NCI-H510A (cell line): ENCODE data around the gene SPATA31E1.
"Not testable (repeated sequence)": the region's sequence is repeated elsewhere in the genome, so short reads cannot be mapped to it uniquely, and the experiment has no call there.

ENCODE experiments used
- DNase-seq: peaks from one replicate; lab custom pipeline; 2025; lab: John Stamatoyannopoulos, UW

SPATA31E1 gene

GRCh38 chr9:87886210-87886932 lies 3.7 kb downstream of the SPATA31E1 start:
- no peak for DNase-seq

GRCh38 chr9:87886933-87887505 lies 4.3 kb downstream of the SPATA31E1 start:
- DNase-seq: no peak

- DNase-seq: no peak
These were observed 5.2 kb downstream of the SPATA31E1 start for GRCh38 chr9:87887661-87888480.

DNA sequence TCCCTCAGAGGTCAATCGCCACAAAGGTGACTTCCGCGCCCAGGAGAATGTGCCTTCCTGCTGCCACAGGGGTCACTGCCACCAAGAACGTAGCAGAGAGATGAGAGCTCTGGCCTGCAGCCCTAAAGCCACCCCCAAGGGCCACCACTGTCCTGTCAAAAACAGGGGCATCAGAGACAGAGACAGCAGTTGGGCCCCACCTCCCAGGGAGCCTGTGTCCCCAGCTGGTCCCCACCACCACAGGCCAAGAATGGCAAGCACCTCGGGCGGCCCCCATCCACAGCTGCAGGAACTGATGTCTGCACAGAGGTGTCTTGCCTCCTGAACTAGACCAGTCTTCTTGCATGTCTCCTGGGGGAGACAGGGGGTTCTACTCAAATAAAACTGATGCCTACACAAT lies 5.8 kb downstream of the SPATA31E1 start:
- DNase-seq: no peak

DNA sequence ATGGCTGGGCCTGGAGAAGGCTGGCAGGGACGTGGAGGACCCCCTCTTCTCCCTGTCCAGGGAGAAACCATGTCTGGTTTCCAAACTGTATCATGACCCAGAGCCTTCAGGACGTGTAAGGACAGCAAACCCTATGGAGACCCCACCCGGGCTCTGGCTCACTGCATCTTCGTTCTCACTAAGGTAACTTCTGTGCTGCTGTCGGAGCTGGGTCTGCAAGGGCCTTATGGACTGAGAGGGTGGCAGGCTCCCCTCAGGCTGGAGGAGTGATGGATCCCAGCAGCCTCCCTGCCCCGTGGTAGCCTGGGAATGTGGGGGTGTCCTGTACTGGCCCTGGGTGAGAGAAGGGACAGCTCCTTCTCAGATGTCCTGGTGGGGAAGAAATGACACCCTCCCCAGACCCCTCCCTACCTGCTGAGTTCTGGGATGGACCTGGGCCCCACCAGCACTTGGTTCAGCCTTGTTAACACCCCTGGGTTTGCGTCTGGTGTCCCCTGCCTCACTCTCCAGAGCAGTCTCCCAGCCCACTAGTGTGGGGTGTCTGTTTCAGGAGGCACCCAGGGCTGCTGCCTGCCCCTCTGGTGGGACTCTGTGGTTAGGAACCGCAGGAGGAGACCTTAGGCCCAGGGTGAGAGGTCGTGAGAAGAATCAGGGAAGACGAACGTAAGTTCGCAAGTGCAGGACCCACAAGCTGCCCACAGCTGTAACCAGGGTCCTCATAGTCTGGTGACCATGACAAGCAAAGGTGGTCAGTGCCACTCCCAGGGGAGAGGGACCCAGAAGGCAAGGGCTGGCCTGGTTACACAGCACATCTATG lies 6.6 kb downstream of the SPATA31E1 start:
- DNase-seq: no peak

- no peak for DNase-seq
These were observed 7.2 kb downstream of the SPATA31E1 start for GRCh38 chr9:87889882-87890252.

DNA sequence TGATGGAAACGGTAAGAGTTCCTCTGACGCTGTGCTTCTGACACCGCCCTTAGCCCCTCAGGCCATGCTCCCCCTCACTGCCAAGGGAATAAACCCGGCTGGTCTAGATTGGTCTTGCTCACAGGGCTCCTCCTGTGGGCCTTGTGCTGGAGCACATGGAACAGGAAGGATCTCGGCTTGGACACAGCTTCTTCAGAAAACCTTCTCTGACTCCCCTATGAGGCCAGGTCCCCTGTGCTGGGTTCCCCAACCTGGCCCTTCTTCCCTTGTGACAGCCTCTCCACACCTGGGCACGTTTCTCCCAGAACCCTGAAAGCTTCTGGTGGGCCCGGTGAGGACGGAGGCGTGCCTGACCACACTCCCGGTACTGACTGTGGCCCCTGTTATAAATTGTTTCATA lies 8.2 kb downstream of the SPATA31E1 start:
- DNase-seq: no peak

- no peak for DNase-seq
These were observed 9.1 kb downstream of the SPATA31E1 start for GRCh38 chr9:87891754-87892153.

DNA sequence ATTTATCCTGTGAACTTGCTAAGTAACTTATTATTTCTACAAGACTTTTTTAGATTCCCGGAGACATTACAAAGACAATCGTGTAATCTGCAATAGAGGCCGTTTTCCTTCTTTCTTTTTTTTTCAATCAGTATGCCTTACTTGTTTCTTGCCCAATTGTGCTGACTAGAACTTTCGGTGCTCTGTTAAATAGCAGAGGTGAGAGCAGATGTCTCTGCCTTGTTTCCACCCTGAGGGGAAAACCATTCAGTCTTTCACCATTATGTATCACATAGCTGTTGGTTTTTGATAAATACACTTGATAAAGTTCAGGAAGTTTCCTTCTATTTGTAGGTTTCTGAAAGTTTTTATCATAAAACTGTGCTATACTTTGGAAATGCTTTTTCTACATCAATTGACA lies 10.3 kb downstream of the SPATA31E1 start:
- no peak for DNase-seq

GRCh38 chr9:87894998-87895625 lies 12.4 kb downstream of the SPATA31E1 start:
- DNase-seq: no peak

DNA sequence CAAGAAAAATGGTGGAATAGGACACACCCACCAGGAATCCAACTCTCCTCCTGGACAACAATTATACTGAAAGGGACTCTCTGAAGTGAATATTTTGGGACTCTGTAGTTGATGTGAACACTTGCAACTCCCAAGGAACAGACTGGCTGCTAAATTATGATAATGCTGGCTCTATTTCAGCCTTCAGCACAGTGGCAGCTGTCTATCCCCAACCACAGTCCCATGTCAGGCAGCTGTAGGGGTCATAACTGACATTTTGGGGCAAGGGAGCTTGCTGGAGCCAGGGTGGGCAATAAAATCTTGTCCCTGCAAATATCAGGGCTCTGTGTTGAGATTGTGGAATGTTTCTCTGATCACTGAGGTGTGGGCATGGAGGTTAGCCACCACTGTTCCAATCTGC lies 14.2 kb downstream of the SPATA31E1 start:
- no peak for DNase-seq

DNA sequence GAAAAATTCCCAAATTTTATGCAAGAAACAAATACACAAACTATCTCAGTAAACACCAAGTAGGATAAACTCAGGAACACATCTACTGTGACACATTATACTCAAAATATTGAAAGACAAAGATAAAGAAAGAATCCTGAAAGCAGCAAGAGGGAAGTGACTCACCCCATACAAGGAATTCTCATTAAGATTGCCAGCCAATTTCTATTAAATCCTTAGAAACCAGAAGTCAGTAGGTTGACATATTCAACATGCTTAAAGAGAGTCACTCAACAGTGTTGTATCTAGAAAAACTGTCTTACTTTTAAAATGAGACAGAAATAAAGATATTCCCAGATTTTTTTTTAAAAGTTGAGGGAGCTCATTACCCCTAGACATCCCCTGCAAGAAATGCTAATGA lies 15.5 kb downstream of the SPATA31E1 start:
- DNase-seq: no peak

DNA sequence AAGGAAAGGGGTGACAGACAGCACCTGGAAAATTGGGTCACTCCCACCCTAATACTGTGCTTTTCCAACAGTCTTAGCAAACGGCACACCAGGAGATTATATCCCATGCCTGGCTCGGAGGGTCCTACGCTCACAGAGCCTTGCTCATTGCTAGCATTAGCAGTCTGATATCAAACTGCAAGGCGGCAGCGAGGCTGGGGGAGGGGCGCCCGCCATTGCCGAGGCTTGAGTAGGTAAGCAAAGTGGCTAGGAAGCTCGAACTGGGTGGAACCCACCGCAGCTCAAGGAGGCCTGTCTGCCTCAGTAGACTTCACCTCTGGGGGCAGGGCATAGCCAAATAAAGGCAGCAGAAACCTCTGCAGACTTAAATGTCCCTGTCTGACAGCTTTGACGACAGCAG lies 19.7 kb downstream of the SPATA31E1 start:
- not testable (repeated sequence) for DNase-seq

- no peak for DNase-seq
These were observed 26.8 kb downstream of the SPATA31E1 start for GRCh38 chr9:87909310-87910041.

- no peak for DNase-seq
These were observed 28.1 kb downstream of the SPATA31E1 start for GRCh38 chr9:87910821-87911220.

DNA sequence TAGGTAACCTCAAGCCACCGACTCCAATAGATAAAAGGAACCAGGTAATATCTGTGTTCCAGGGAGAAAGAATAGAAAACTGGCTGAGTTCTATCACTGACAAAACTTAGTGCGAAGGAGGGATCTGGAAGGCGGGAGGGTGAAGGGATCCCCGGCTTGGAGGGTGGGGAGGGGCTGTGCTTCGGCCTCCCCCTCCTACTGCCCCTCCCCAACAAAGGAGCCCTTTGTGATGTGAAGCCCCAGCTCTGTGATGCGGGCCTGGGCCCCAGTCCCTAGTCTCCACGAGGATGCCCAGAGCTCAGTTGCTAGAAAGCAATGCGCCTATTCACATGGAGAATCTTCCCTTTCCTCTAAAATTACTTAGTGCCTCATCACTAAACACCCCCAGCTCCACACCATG lies 35.0 kb downstream of the SPATA31E1 start, which contains the start of gene SPATA31C1:
Gene SPATA31C1, plus strand, starts transcription at position 301 of the 400 bp plus-strand sequence.
- not testable (repeated sequence) for DNase-seq

DNA sequence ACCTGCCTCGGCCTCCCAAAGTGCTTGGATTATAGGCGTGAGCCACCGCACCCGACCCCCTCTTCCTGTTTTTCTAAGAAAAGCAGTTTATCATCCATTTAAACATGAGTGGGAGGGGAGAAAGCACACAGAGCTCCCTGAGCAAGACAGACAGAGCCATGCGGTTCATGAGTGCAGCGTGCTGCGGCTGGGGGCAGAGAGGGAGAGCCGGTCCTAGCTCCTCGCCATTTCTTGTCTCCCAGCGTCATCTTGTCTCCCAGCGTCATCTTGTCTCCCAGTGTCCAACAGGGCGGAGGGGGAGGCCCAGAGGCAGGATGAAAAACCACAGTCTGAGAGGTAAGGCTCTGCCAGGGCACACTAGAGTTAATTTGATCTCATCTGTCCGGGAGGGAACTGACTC lies 36.3 kb downstream of the SPATA31E1 start:
- DNase-seq: not testable (repeated sequence)

GRCh38 chr9:87921561-87921960 lies 38.9 kb downstream of the SPATA31E1 start:
- DNase-seq: not testable (repeated sequence)

GRCh38 chr9:87923012-87923411 lies 40.3 kb downstream of the SPATA31E1 start:
- not testable (repeated sequence) for DNase-seq

DNA sequence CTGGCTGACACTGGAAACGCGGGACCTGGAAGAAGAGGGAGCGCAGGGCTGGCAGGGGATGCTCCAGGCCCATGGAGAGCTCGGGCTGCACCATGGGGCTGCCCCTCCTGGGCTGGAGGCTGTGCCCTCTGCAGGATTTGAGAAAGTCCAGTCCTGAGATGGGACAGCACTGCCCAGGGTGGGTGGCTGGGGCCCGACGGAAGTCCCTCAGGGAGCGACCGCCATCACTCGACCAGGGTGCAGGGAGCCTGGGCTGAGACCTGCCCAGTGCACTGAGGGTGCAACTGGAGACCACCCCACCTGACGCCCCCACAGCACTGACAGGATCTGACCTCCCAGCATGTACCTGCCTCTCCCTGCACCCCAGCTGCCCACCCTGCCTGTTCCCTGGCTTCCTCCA lies 42.2 kb downstream of the SPATA31E1 start:
- DNase-seq: not testable (repeated sequence)

DNA sequence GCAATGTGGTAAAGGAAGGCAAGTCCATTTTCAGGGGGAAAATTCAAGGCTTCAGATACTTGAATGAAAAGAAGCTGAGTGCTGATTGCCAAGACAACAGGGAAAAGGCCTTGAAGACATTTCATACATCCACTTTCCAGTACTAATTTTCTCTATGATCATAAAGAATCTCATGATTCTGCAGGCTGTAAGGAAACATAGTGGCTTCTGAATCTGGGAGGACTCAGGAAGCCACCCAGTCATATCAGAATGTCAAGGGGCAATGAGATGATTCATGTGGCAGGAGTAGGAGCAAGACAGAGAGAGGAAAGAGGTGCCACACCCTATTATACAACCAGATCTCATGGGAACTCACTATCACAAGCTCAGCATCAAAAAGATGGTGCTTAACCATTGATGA lies 46.5 kb downstream of the SPATA31E1 start:
- not testable (repeated sequence) for DNase-seq
